HepG2 (cell line): Measurements from ENCODE around the gene DVL3. TPM values are rescaled to one million over a fixed set of nuclear protein-coding genes. Genes with fewer than 3 reads are reported as not detected.

ENCODE experiments used
- ARID4A ChIP-seq: sonication (generic); formaldehyde crosslinking; IDR thresholded peaks from 2 replicates; pipeline ENCODE4 v1.5.0; 2020; ENCODE audit warnings: mild to moderate bottlenecking, missing genetic modification reagents, borderline replicate concordance
- ATF3 ChIP-seq: sonication (generic); formaldehyde crosslinking; IDR thresholded peaks from 2 replicates; pipeline ENCODE4 v1.4.0; 2020; ENCODE audit warnings: missing genetic modification reagents
- CAMTA2 ChIP-seq: sonication (generic); formaldehyde crosslinking; IDR thresholded peaks from 2 replicates; pipeline ENCODE4 v1.4.0; 2020; ENCODE audit warnings: mild to moderate bottlenecking, missing genetic modification reagents, borderline replicate concordance
- ETV5 ChIP-seq: IDR thresholded peaks from 2 replicates; pipeline ENCODE4 v1.6.1; 2018; ENCODE audit warnings: missing biosample characterization, missing genetic modification reagents, inconsistent platforms, borderline replicate concordance
- FOXK2 ChIP-seq: fragments of 450-650 bp; IDR thresholded peaks from 2 replicates; pipeline ENCODE4 v1.6.1; 2016
- HNF1B ChIP-seq: sonication (generic); formaldehyde crosslinking; IDR thresholded peaks from 2 replicates; pipeline ENCODE4 v1.5.1; 2020; ENCODE audit warnings: mild to moderate bottlenecking, moderate library complexity, missing genetic modification reagents
- MAFG ChIP-seq: sonication (generic); formaldehyde crosslinking; IDR thresholded peaks from 2 replicates; pipeline ENCODE4 v1.5.1; 2020; ENCODE audit warnings: mild to moderate bottlenecking, missing genetic modification reagents
- MAFK ChIP-seq, 2 experiments: IDR thresholded peaks in 1 of 2; conservative IDR thresholded peaks in 1 of 2; 2 replicates each; pipeline ENCODE4 v1.6.1; 2011; ENCODE audit warnings: improper control_type of control experiment in 2 of 2, low read length in 2 of 2
- MXD1 ChIP-seq: sonication (generic); formaldehyde crosslinking; IDR thresholded peaks from 2 replicates; pipeline ENCODE4 v1.4.0; 2020; ENCODE audit warnings: mild to moderate bottlenecking, missing genetic modification reagents
- NFE2 ChIP-seq: sonication (generic); formaldehyde crosslinking; IDR thresholded peaks from 2 replicates; pipeline ENCODE4 v1.4.0; 2020; ENCODE audit warnings: missing genetic modification reagents
- NFYB ChIP-seq: sonication (generic); formaldehyde crosslinking; IDR thresholded peaks from 2 replicates; pipeline ENCODE4 v1.4.0; 2020; ENCODE audit warnings: missing genetic modification reagents
- POGZ ChIP-seq: sonication (generic); formaldehyde crosslinking; IDR thresholded peaks from 2 replicates; pipeline ENCODE4 v1.4.0; 2020; ENCODE audit warnings: mild to moderate bottlenecking, missing genetic modification reagents
- RXRB ChIP-seq: IDR thresholded peaks from 2 replicates; pipeline ENCODE4 v1.6.1; 2016; ENCODE audit warnings: borderline replicate concordance, missing genetic modification reagents, missing compliant biosample characterization
- SALL1 ChIP-seq: sonication (generic); formaldehyde crosslinking; IDR thresholded peaks from 2 replicates; pipeline ENCODE4 v1.8.0; 2022; ENCODE audit warnings: mild to moderate bottlenecking, missing genetic modification reagents
- SOX6 ChIP-seq, 2 experiments: fragments of 450-650 bp in 1 of 2; sonication (generic) in 1 of 2; formaldehyde crosslinking in 1 of 2; IDR thresholded peaks; 2 replicates each; pipeline versions ENCODE4 v1.4.0 to v1.6.1; 2017 to 2020; ENCODE audit warnings: antibody characterized with exemption in 1 of 2, mild to moderate bottlenecking in 1 of 2, missing genetic modification reagents in 1 of 2
- TFAP4 ChIP-seq: sonication (generic); IDR thresholded peaks from 2 replicates; pipeline ENCODE4 v1.6.1; 2016; ENCODE audit warnings: low read depth, borderline replicate concordance
- THAP11 ChIP-seq: IDR thresholded peaks from 2 replicates; pipeline ENCODE4 v1.6.1; 2016; ENCODE audit warnings: missing biosample characterization, missing genetic modification reagents
- ZFP37 ChIP-seq: sonication (generic); formaldehyde crosslinking; IDR thresholded peaks from 2 replicates; pipeline ENCODE4 v1.4.0; 2020; ENCODE audit warnings: missing genetic modification reagents, borderline replicate concordance
- ZNF451 ChIP-seq: sonication (generic); formaldehyde crosslinking; IDR thresholded peaks from 2 replicates; pipeline ENCODE4 v1.5.0; 2020; ENCODE audit warnings: mild to moderate bottlenecking, missing genetic modification reagents
- polyA plus RNA-seq, 8 experiments: library from polyadenylated mRNA; depleted of rRNA in 3 of 8; stranded (reverse) in 7 of 8; unstranded in 1 of 8; fragments of >200 nt; fragmentation: Illumina TruSeq in 4 of 8; extraction: Trizol in 4 of 8; gene quantifications; 2 replicates each; pipeline versions ENCODE4 v1.2.1 to v1.2.3, GENCODE V29; 2011 to 2016; ENCODE audit warnings: low read depth in 4 of 8, missing spikeins in 1 of 8, mixed read lengths in 1 of 8; ENCODE audit not compliant: insufficient read depth in 1 of 8
- total RNA-seq, 5 experiments: library from RNA; depleted of rRNA; stranded (reverse); fragments of >200 nt; fragmentation: Illumina TruSeq; extraction: Trizol; gene quantifications; 2 replicates each; pipeline ENCODE4 v1.2.3, GENCODE V29; 2016; ENCODE audit warnings: low read depth in 1 of 5

DVL3 gene
- total and polyA plus RNA-seq, 2 of the 13 experiments (the other 11 are each of a cell fraction or from before 2014, with no cell fraction given): 29.0 to 36.1 TPM

- TF ChIP-seq HNF1B (CRISPR knock-in tag) (peak; percentile 32; the same call in 1 of the 2 replicates), MAFG (peak; percentile 97), NFE2 (0 out of 2 replicates have a peak, but pooled peaks have one; percentile 31), TFAP4 (peak; percentile 97), ETV5 (peak; percentile 22; the same call in 1 of the 2 replicates), FOXK2 (no peak), ZFP37 (CRISPR knock-in tag) (no peak), POGZ (CRISPR knock-in tag) (peak; percentile 31; the same call in 1 of the 2 replicates), SOX6 (IDR thresholded peaks at IDR 0.05) (no peak), SOX6 (CRISPR knock-in tag; IDR thresholded peaks at IDR 0.05) (0 out of 2 replicates have a peak, but pooled peaks have one; percentile 8), MAFK (conservative IDR thresholded peaks at IDR 0.05 in 1 of 2, IDR thresholded peaks at IDR 0.05 in 1 of 2; ENCODE audit: low read length in 2 of 2) (peak; percentile 90 to 94), NFYB (no peak), RXRB (CRISPR knock-in tag) (no peak), ATF3 (CRISPR knock-in tag) (peak; percentile 52; the same call in 1 of the 2 replicates), THAP11 (0 out of 2 replicates have a peak, but pooled peaks have one; percentile 29), SALL1 (CRISPR knock-in tag) (peak; percentile 31; the same call in 1 of the 2 replicates), ZNF451 (no peak), MXD1 (CRISPR knock-in tag) (no peak), ARID4A (peak; percentile 34; the same call in 1 of the 2 replicates), CAMTA2 (CRISPR knock-in tag) (no peak)
Measured at GRCh38 chr3:184110316-184110725, 44.9 kb upstream of the DVL3 start (continued).
